GM21529 (cell line): ENCODE results near the gene MYEOV.

ENCODE experiments used
- ATAC-seq: cut with Tn5 transposase; IDR thresholded peaks from one replicate; pipeline ENCODE4 v1.9.1; 2021; ENCODE audit not compliant: unreplicated experiment

Gene MYEOV

DNA sequence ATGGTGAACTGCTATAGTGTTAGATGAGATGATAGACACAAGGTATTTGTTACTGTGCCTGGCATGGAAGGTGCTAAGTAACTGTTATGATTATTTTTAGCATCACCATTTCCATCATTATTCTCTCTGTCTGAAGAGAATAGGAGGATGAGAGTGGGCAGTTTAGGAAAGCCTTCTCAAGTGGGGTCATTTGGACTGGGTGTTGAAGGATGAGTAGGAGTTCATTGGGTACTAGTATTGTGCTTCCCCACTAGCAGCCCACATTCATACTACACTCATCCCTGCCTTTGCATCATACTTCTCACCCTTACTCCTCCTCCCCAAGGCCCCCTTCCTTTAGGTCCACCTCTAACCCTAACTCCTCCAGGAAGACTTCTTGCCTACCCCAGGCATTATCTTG lies 20.6 kb downstream of the MYEOV start:
- no peak for ATAC-seq

DNA sequence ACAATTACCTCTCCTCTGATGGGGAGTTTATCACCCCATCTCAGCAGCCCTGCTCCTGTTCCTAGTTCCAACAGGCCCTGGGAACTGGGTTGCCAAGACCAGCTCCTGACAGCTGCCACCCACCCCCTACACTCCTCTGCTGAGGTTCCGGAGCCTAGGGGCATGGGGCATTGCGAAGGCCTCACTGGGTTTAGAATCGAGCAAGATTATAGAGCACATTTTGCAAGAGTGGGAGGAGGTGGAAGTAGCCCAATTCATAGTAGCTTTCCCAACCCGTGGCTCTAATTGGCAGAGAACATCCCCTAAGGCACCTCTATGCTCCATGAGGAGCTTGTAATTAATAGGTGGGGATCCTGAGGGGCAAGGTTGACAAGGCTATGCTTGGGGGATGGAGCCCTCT lies 23.0 kb downstream of the MYEOV start:
- ATAC-seq = no peak

DNA sequence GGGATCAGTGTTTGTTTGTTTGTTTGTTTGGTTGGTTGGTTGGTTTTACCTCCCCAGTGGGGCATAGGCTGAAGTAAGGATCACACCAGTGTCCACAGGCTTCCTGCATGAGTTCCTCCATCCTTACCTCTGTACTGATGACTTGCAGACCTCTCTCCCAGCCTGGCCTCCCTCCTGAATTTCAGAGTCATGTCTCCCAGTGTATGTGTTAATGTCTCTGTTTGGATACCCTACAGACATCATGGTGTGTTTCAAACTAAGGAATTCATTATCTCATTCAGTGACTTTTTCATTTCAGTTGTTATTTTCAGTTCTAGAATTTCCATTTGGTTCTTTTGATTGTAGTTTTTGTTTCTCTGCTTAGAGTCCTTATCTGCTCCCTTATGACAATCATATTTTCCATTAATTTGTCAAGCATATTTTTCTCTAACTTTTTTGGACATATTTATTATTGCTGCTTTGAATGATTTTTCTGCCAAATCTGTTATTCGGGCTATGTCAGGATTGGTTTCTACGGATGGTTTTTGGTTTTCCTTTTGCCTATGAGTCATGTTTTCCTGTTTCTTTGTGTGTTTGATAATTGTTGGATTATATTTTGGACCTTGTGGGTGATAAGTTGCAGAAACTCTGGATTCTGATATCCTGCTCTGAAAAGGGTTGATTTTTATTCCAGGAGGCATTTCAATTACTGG lies 23.6 kb downstream of the MYEOV start:
- no peak for ATAC-seq

DNA sequence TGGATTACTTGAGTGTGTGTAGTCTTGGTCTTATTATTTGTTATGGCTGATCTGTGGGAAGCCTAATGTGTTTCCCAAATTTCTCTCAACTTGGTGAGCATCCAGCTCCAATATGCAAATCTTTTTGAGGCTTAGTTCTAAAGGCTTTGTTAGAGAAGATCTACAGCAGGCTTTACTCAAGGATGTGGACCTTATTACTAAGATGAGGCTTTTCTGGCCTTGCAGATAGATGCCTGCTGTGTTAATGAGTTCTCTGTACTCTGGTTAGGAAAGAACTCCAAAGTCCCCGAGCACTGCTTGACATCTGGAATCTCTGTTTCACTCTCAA lies 24.1 kb downstream of the MYEOV start:
- no peak for ATAC-seq

DNA sequence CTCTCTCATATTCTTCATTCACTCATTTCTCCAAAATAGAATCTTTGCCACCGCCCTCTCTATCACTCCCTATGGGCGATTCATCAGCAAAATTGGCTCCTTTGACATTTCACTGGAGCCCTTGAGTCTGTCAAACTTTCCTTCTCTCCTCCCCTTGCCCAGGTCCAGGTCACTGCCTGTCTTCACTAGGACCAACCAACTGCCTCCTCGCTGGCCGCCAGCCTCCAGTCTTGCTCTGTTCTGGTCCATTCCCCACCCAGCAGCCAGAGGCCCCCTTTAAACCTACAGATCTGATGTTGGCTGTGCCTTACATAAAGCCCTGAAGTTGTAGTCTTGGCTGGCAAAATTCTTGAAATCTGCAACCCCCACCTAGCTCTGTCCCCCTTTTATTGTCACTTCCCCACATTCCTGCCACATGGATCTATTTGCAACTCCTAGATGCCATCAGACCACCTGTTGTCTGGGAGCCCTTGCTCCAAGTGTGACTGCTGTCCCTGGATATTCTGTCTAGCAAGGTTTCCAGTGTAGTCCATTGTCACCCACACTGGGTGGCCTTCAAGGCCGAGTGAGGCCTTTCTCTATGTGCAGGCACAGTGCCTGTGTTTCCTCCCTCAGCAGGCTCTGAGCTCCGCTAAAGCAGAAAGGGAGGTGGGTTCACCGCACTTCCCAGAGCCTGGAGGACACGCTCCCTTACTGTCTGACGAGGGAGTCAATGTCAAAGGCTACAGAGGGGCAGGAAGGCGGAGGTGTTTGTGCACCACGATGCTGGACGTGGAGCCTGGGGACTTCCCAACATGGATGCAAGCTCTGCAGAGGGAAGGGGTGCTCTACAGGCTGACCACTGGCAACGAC lies 25.5 kb downstream of the MYEOV start:
- ATAC-seq = no peak

DNA sequence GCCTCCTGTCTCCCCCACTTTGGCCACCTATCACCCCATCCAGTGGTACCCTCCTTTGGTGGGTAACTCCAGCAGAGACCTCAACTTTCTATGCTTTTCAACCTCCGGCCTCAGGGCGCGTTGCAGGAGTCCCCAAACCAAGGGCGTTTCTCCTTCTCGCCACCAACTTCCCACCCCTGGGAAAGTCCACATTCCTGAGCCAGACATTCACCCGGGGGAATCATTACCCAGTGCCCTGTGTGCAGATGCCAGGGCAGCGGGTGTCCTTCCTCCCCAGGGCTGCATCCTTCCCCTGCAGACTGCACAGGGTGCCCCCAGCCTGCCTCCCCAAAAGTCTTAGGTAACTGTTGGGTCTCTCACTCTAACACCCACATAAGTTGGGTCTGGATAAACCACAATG lies 26.4 kb downstream of the MYEOV start:
- no peak for ATAC-seq

DNA sequence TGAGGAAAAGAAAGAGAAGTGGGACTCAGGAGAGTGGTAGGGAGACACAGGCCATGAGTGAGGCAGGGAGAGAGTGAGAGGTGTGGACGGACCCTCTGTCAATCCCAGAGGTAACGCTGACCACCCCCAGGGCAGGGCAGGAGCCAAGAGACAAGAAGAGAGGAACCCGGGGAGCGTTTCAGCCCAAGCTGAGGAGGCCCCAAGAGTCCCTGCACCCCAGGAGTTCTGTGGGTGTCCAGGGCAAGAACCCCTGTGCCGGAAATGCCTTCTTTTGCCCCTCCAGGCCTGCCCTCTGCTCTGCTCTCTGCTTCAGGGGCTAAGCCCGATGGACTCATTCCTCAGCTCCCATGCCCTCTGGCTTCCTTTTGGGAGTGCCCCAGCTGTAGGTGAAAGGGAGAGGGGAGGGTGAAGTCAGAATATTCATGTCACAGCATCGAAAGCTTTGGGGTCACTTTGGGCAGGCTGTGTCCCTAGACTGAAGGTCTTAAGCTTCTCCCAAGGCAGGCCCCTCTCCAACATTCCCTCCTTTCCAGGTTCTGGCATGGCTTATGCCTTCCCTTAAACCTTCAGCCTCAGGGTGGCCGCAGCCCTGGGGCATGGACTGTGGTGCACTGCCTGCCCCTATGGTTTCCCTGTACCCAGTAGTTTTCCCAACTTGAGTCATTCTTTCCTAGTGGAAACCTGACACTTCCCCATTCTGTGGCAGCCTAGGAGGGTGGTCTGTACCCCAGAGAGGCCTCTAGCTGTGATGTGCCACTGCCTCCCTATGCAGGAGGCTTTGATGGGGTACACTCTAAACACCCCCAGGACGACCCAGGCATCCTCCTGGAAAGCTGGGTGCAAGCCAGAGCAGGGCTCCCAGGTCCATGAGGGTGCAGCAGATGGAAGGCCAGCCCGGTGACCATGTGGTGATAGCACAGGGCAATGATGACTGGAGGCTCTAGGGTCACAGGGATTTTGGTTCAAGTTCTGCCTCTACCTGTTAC lies 27.1 kb downstream of the MYEOV start:
- ATAC-seq = no peak

DNA sequence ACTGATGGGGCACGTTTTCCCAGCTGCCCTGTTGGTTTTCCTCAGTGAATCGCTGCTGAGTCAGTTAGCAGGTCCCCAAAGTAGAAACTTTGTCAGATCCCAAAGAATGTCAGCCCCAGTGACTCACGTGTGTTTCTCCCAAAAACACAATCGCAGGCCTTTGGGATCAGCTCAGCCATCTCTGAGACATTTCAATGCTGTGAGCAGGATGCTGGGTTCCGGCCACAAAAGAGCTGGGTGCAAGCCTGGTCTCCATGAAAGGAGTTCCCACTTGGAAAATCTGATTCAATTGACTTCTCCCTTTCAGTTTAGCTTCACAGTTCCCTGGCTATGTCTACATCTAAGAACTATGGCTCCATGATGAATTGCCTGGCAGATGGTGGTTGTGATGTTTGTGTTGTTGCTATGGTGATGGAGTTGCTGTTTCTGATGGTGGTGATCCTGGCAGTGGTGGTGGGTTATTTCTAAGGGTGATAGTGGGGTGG lies 28.0 kb downstream of the MYEOV start:
- ATAC-seq = no peak

DNA sequence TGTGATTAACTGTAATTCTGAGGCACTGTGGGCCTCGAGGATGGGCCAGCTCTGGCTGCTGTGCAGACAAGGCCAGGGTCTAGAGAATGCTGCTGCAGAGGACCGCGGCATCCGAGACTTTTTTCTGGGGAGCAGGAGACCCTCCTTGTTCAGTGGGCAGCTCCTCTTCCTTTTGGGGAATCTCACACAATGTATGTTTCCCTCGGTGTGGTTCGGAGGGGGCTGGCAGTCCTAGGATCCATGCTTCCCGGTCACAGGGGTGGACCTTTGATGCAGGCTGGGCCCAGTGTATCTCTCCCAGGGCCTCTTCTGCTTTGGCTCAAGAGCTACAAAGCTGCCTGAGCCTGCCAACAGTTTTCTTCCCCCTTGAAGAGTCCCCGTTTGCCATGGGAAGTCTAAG lies 31.5 kb downstream of the MYEOV start:
- no peak for ATAC-seq

DNA sequence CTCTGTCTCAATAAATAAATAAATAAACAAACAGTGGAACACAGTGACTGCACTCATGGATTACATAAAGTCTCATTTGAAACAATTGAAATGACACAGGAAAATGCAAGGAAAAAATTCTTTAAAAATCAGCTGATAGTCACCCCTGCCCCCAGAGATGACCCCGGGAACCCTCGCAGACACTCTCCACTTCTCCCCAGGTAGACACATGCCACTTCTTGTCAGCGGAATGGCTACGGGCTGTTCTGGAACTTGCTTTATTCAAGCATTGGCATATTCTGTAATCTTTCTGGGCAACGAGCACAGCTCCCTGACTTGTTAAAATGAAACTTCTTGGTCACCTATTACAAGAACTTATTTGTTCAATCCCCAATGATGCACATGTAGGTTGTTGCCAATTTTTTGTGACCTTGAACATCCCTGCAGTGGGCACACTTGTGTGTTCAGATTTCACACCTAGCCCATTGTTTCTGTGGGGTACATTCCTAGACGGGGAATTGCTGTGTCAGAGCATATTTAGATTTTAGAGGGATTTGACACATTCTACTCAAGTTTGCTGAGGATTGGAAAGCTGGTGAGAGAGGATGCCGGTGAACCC lies 32.8 kb downstream of the MYEOV start:
- no peak for ATAC-seq

DNA sequence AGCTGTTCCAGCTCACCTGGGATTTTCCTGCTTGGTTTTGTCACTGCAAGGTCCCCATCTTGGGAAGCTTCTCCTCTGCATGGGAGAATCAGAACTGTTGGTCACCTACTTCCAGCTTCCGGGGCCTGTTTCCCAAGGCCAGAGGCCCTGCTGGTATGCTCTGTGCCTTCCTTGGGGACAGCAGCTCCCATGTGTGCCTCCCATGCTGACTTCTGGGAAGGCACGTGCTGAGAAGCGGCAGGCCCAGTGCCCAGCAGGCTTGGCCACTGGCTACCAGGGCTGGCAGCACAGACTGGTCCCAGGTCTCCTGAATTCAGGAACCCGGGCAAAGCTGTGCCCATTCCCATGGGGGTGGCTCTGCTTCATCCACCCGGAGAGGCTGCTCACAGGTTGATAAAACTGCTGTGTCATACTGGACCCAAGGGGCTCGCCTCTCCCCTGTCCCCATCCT lies 33.8 kb downstream of the MYEOV start:
- no peak for ATAC-seq

DNA sequence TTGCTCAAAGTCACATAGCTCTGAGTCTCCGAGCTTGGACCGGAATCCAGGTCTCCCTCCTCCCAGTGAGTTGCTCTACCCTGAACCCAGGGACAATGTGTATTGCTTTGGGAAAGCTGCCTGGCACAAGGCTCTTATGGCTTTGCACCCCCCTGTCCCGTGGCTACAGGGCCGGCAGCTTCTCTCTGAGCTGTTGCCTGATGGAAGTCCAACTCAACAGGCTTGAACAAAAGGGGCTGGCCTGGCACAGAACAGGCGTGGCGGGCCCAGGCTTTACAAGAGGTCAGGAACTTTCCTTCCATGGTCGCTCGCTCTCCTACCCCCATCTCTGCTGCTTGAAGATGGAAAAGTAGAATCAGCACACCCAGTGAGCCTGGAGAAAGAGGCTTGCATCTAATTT lies 34.3 kb downstream of the MYEOV start:
- no peak for ATAC-seq

DNA sequence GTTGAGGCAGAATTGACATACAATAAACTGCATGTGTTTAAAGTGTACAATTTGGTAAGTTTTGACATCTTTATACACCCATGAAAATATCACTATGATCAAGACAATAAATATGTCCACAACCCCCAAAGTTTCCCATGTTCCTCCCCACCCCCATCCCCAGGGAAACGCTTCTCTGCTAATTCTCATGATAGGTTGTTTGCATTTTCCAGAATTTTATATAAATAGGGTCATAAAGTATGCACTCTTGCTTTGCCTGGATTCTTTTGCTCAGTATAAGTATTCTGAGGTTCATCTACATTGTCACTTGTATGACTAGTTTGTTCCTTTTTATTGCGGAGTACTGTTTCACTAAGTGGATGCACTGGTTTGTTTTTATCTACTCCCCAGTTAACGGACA lies 35.6 kb downstream of the MYEOV start:
- ATAC-seq = no peak

DNA sequence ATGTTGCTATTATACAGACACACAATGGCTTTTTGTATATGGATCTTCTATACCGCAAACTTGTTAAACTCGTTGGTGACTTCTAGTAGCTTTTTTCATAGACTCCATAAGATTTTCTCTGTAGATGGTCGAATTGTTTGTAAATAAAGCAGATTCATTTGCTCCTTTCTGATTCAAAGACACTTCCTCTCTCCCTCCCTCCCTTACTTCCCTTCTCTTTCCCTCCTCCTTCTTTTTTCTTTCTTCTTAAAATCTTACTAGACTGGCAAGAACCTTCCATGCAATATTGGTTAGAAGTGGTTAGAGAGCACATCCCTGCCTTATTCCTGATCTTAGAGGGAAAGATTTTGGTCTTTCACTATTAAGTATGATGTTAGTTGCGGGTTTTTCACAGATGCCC lies 36.4 kb downstream of the MYEOV start:
- ATAC-seq = no peak

DNA sequence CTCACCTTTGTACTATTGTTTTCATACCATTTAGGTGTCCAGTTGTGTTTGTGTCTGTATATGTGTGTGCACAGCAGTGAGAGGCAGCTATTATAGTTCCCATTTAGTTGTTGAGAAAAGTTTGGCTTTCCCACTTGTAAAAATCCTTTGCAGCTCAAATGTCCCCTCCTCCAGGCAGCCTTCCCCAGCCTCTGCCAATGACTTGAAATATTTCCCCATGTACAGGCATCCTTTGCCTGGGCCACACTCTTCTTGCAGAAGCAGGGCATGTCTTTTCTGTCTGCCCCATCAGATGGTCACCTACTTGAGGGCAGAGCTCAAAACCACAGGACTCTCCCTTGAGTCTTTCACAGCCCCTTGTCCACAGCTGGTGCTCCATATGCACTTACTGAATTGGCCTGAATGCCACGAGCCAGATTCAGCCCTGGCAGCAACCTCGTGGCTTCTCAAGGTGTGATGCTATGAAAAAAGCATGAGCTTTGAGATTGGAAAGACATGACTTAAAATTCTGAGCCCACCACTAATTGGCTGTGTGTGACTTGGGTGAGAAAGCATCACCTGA lies 39.3 kb downstream of the MYEOV start:
- ATAC-seq = no peak

DNA sequence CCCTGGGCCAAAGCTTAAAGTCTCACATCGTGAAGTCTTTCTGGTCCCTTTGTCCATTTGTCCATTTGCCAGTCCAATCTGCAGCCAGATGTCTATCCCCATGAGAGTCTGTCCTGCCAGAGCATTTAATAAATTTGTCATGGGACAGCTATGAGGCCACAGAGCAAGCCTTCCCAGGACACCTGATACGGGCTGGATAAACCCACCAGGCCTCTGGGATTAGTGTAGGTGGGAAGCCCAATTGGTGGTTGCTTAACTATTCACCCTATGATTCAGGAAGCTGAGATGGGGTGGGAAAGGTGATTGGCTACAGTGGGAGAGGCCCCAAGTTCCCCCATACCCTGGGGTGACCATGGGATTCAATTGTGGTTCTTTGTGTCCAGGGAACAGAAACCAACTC lies 39.9 kb downstream of the MYEOV start:
- ATAC-seq = no peak

DNA sequence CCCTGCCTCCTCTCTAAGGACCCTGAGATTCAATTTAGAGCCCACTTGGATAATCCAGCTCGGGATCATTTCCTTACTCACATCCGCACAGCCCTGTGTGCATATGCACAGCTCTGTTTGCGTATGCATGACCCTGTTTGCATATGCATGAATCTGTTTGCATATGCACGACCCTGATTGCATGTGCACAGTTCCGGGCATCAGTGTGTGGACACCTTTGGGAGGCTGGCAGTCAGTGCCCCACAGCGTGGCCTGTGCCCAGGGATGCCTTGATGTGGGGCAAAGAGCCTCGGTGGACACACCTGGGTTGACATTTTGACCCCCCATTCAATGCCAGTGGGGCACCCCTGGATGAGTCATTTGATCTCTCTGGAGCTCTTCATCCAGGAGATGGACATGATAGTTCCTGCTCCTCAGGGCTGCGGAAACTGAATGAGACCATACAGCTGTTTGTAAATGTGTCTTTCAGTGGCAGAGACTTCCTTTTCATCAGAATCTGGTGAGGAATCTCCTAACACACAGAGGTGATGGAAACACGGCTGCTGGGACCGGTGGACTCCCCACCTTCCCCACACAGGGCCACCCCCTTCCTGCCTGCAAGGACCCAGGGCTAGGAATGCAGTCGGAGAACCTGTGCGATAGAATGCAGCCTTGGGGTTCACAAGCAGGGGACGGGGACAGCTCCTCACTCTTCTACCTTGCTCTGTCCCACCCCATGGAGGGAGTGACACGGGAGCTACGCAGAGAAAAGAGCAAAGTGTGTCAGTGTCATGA lies 41.2 kb downstream of the MYEOV start:
- ATAC-seq = no peak

DNA sequence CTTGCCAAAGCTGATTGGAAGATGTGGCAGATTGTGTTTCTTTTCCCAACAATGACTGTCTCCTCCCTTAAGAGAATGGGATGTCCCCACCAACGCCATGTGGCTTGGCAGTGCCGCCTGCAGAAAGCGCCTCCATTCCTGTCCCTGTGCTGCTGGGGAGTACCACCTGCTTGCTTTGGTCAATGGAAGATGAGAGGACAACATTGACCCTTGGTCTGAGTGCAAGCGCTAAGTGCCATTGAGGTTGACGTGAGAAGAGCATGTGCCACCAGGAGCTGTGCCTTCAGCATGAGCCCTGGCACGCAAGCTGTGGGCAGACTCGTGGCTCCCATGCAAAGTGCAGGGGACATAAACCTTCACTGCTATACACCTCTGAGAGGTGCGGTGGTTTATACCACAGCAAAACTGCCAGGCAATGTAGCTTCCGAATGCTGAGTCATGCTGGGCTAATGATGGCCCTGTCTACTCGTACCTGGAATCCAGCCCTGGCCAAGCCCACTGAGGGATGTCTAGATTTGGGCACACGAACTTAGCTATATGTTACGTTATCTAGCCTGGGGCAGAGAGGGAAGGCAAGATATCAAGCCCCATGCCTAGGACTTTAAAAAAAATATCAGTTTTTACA lies 41.9 kb downstream of the MYEOV start:
- no peak for ATAC-seq

DNA sequence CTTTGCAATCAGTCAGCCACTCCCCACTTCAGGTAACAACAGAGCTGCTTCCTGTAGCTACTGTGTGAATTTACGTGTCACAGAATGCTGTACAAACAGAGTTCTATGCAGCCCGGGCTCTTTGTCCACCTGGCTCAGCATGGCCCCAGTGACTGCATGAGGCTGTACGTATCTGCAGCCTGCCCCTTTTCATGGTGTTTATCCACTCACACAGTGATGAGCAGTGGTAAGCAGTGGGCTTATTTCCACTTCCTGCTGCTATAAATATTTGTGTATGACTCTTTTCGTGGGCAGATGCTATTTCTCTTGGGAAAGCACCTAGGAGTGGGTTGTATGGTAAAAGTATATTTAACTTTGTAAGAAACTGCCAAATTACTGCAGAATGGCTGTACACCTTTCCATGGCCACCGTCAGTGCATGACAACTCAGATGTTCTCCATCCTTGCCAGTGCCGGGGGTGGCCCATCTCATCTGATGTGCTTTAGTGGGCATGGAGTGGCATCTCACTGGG lies 43.3 kb downstream of the MYEOV start:
- no peak for ATAC-seq
